HG02623 (cell line): ENCODE results near the gene ST8SIA2.

Experiments
- ATAC-seq: cut with Tn5 transposase; IDR thresholded peaks from one replicate; pipeline ENCODE4 v1.9.1; 2021; ENCODE audit warnings: moderate library complexity; ENCODE audit not compliant: unreplicated experiment

Gene ST8SIA2

GRCh38 chr15:92480361-92480760 is 86.7 kb downstream of the ST8SIA2 start:
- ATAC-seq, result no peak

GRCh38 chr15:92485441-92485840 is 91.8 kb downstream of the ST8SIA2 start:
- no peak for ATAC-seq

- no peak for ATAC-seq
Measured at GRCh38 chr15:92492551-92493115, 99.0 kb downstream of the ST8SIA2 start.

- no peak for ATAC-seq
Measured at GRCh38 chr15:92494806-92495336, 101.2 kb downstream of the ST8SIA2 start.

GRCh38 chr15:92495446-92495845 is 101.8 kb downstream of the ST8SIA2 start:
- no peak for ATAC-seq

- no peak for ATAC-seq
Measured at GRCh38 chr15:92499731-92500530, 106.2 kb downstream of the ST8SIA2 start.

- no peak for ATAC-seq
Measured at GRCh38 chr15:92502336-92502735, 108.7 kb downstream of the ST8SIA2 start.

- ATAC-seq, result no peak
Measured at GRCh38 chr15:92502930-92503857, 109.5 kb downstream of the ST8SIA2 start.

- ATAC-seq, result no peak
Measured at GRCh38 chr15:92503889-92504288, 110.2 kb downstream of the ST8SIA2 start.

- ATAC-seq, result no peak
Measured at GRCh38 chr15:92505611-92506010, 111.9 kb downstream of the ST8SIA2 start.

GRCh38 chr15:92506506-92506905 is 112.8 kb downstream of the ST8SIA2 start:
- no peak for ATAC-seq

- ATAC-seq, result no peak
Measured at GRCh38 chr15:92510163-92510882, 116.6 kb downstream of the ST8SIA2 start.
